GM12878 (cell line): ENCODE results near the gene DAZAP1. TPM values are rescaled to one million over a fixed set of nuclear protein-coding genes. Genes with fewer than 3 reads are reported as not detected.

Experiments used
- ATAC-seq: fragments of 200-7000 bp; cut with Tn5 transposase; 3 replicates; pipeline ENCODE4 v1.9.1; 2020; ENCODE audit warnings: mild to moderate bottlenecking, moderate library complexity
- BruUV-seq: library from RNA; stranded (reverse); fragments of 400-500 nt; replicated peaks from 2 replicates; lab custom pipeline; 2021; lab: Mats Ljungman, UMichigan
- CTCF ChIA-PET: fragments of 300-600 bp; sonication (Branson Sonifier 250); formaldehyde crosslinking; extraction: SDS; loops from one replicate; lab custom pipeline; 2021; ENCODE audit warnings: inconsistent platforms; lab: Yijun Ruan, JAX
- POLR2A ChIA-PET: fragments of 350-600 bp; formaldehyde crosslinking; extraction: SDS; loops from one replicate; lab custom pipeline; 2021; ENCODE audit warnings: inconsistent platforms; lab: Charles Lee
- RAD21 ChIA-PET: fragments of 300-600 bp; sonication (Branson Sonifier 250); formaldehyde crosslinking; loops from one replicate; lab custom pipeline; 2023; ENCODE audit warnings: antibody characterized with exemption; ENCODE audit not compliant: unreplicated experiment; lab: Charles Lee
- SMC1A ChIA-PET: fragments of 300-600 bp; sonication (Branson Sonifier 250); formaldehyde crosslinking; loops from one replicate; lab custom pipeline; 2023; ENCODE audit not compliant: unreplicated experiment, uncharacterized antibody; lab: Charles Lee
- DNase-seq: peaks from one replicate; pipeline ENCODE4 v3.0.0-alpha.2; 2011; ENCODE audit warnings: low read depth, low spot score
- FAIRE-seq: peaks from 3 replicates; lab custom pipeline; 2011; peaks lifted over from hg19 to GRCh38; lab: Jason Lieb, UNC
- H2AFZ ChIP-seq: 2 replicates; pipeline ENCODE4 v1.6.0; 2011; ENCODE audit warnings: low read depth, low read length, control low read depth; ENCODE audit not compliant: control insufficient read depth
- H3K27ac ChIP-seq: 2 replicates; pipeline ENCODE4 v1.5.1; 2011; ENCODE audit warnings: control low read depth; ENCODE audit not compliant: control insufficient read depth, insufficient read depth
- H3K27me3 ChIP-seq, 2 experiments: replicated peaks in 1 of 2; 2 replicates each; pipeline versions ENCODE4 v1.6.0 to v1.6.1; 2011; ENCODE audit warnings: low read length in 1 of 2; ENCODE audit not compliant: control insufficient read depth in 2 of 2, insufficient read depth in 2 of 2
- H3K36me3 ChIP-seq, 2 experiments: 2 replicates each; pipeline ENCODE4 v1.5.1; 2011; ENCODE audit warnings: low read length in 1 of 2; ENCODE audit not compliant: control insufficient read depth in 2 of 2, insufficient read depth in 2 of 2
- H3K4me1 ChIP-seq: 2 replicates; pipeline ENCODE4 v1.6.1; 2011; ENCODE audit warnings: mild to moderate bottlenecking, low read length, moderate library complexity, mixed read lengths; ENCODE audit not compliant: control insufficient read depth, insufficient read depth
- H3K4me2 ChIP-seq: 2 replicates; pipeline ENCODE4 v1.6.0; 2011; ENCODE audit warnings: control low read depth; ENCODE audit not compliant: control insufficient read depth, insufficient read depth
- H3K4me3 ChIP-seq: fragments of 200-600 bp; sonication (generic); 2 replicates; pipeline ENCODE4 v1.5.1; 2016
- H3K79me2 ChIP-seq: 2 replicates; pipeline ENCODE4 v1.6.0; 2011; ENCODE audit warnings: low read length; ENCODE audit not compliant: control insufficient read depth, insufficient read depth
- H3K9ac ChIP-seq: 2 replicates; pipeline ENCODE4 v1.8.0; 2011; ENCODE audit warnings: low read length, control low read depth, mixed read lengths; ENCODE audit not compliant: control insufficient read depth, insufficient read depth
- H3K9me3 ChIP-seq: replicated peaks from 3 replicates; pipeline ENCODE4 v1.5.1; 2011; ENCODE audit warnings: mild to moderate bottlenecking, low read length; ENCODE audit not compliant: control insufficient read depth, insufficient read depth
- H4K20me1 ChIP-seq: 2 replicates; pipeline ENCODE4 v1.6.0; 2011; ENCODE audit not compliant: control insufficient read depth, insufficient read depth
- CHD1 ChIP-seq: IDR thresholded peaks from 2 replicates; pipeline ENCODE4 v1.6.1; 2012; ENCODE audit warnings: low read depth, low read length, improper control_type of control experiment
- GABPA ChIP-seq: IDR thresholded peaks from 2 replicates; pipeline ENCODE4 v1.6.1; 2014; ENCODE audit warnings: antibody characterized with exemption, low read depth, mild to moderate bottlenecking, inconsistent platforms
- JUND ChIP-seq: IDR thresholded peaks from 2 replicates; pipeline ENCODE4 v1.6.1; 2012; ENCODE audit warnings: low read depth, mild to moderate bottlenecking, low read length, improper control_type of control experiment, moderate library complexity
- NFXL1 ChIP-seq: fragments of 450-650 bp; IDR thresholded peaks from 2 replicates; pipeline ENCODE4 v1.6.1; 2017; ENCODE audit warnings: antibody characterized with exemption, mild to moderate bottlenecking, borderline replicate concordance
- NFYB ChIP-seq: IDR thresholded peaks from 2 replicates; pipeline ENCODE4 v1.6.1; 2011; ENCODE audit warnings: low read depth, mild to moderate bottlenecking, low read length, improper control_type of control experiment, moderate library complexity; ENCODE audit not compliant: insufficient read depth
- PAX5 ChIP-seq: IDR thresholded peaks from 2 replicates; pipeline ENCODE4 v1.6.1; 2011; ENCODE audit warnings: low read depth, low read length, borderline replicate concordance
- RAD21 ChIP-seq: IDR thresholded peaks from 2 replicates; pipeline ENCODE4 v1.6.1; 2011; ENCODE audit warnings: mild to moderate bottlenecking, low read depth, low read length, moderate library complexity; ENCODE audit not compliant: insufficient read depth
- RAD51 ChIP-seq: fragments of 450-650 bp; IDR thresholded peaks from 2 replicates; pipeline ENCODE4 v1.6.1; 2016; ENCODE audit warnings: moderate library complexity, mild to moderate bottlenecking, inconsistent platforms
- ZNF384 ChIP-seq: IDR thresholded peaks from 2 replicates; pipeline ENCODE4 v1.6.1; 2012; ENCODE audit warnings: low read depth, mild to moderate bottlenecking, low read length, improper control_type of control experiment, borderline replicate concordance
- WGBS: methylation state at CpG from one replicate; pipeline ENCODE4 v1.1.6; 2016; ENCODE audit warnings: low lambda C conversion rate; ENCODE audit not compliant: insufficient replicate concordance, insufficient coverage; ENCODE audit errors: missing lambda C conversion rate; 5-methylcytosine and 5-hydroxymethylcytosine counted together
- in situ Hi-C: fragments of 300-500 bp; cut with MboI; formaldehyde crosslinking; loops from 9 replicates; pipeline ENCODE4 v1.14.3; 2018; ENCODE audit warnings: mixed read lengths
- intact Hi-C: fragments of 100-400 bp; cut with micrococcal nuclease; formaldehyde crosslinking; loops from one replicate; pipeline ENCODE4 v1.14.2; 2022; ENCODE audit not compliant: unreplicated experiment
- polyA plus RNA-seq, 11 experiments: library from polyadenylated mRNA; depleted of rRNA in 4 of 11; unstranded in 6 of 11; stranded (reverse) in 5 of 11; fragments of >200 nt; fragmentation: Nextera tagmentation in 4 of 11; fragmentation: Illumina TruSeq in 1 of 11; extraction: Ambion mirVana in 4 of 11; extraction: Trizol in 1 of 11; gene quantifications; 1 replicate in 1 of 11; 2 replicates in 10 of 11; pipeline versions ENCODE4 v1.2.1 to v1.2.3, GENCODE V29; 2011 to 2016; ENCODE audit warnings: inconsistent platforms in 2 of 11, missing spikeins in 2 of 11, low read depth in 1 of 11
- total RNA-seq, 4 experiments: library from RNA; depleted of rRNA in 3 of 4; stranded (reverse); fragments of >200 nt in 3 of 4; fragmentation: Illumina TruSeq in 1 of 4; extraction: Trizol in 1 of 4; gene quantifications; 2 replicates each; pipeline versions ENCODE4 v1.2.1 to v1.2.3, GENCODE V29; 2013 to 2021
- TF ChIP-seq, protein P1 (sequence below): fragments of 450-650 bp; formaldehyde crosslinking; IDR thresholded peaks from 2 replicates; pipeline ENCODE4 v1.4.0; 2020; ENCODE audit warnings: mild to moderate bottlenecking, moderate library complexity
- TF ChIP-seq, protein P2 (sequence below): fragments of 450-650 bp; IDR thresholded peaks from 2 replicates; pipeline ENCODE4 v1.6.1; 2014; ENCODE audit warnings: mild to moderate bottlenecking
- TF ChIP-seq, protein P3 (sequence below): fragments of 150-350 bp; IDR thresholded peaks from 2 replicates; pipeline ENCODE4 v1.6.1; 2014; ENCODE audit warnings: mild to moderate bottlenecking, low read depth, low read length
- TF ChIP-seq, protein P4 (sequence below): IDR thresholded peaks from 2 replicates; pipeline ENCODE4 v1.6.1; 2012; ENCODE audit warnings: mild to moderate bottlenecking, low read depth, low read length

The DAZAP1 gene
- total and polyA plus RNA-seq, 10 of the 15 experiments (the other 5 are each of a cell fraction or from before 2014, with no cell fraction given): 9.9 to 240 (median 92.3) TPM

- no TSS peak for BruUV-seq
- no peak for ATAC-seq
- in situ Hi-C loops (loop anchor here (5.0 kb wide), 2 partner anchors 56 to 96 kb away; partner anchors contain the start of gene FAM174C), intact Hi-C loops (no loop called here)
- Histone ChIP-seq H4K20me1 (no peaks in the 10 kb centered on the region), H2AFZ (no peak overlapping the region), H3K27me3 (no peaks in the 10 kb centered on the region), H3K4me1 (no peaks in the 10 kb centered on the region), H3K9ac (no peak overlapping the region), H3K9me3 (no peaks in the 10 kb centered on the region), H3K27ac (no peak overlapping the region), H3K4me3 (no peak overlapping the region), H3K4me2 (no peak overlapping the region), H3K36me3 (peaks cover 4 to 8% of the 10 kb centered on the region in 2 experiments; a peak in 2 of 4 replicates), H3K79me2 (no peaks in the 10 kb centered on the region)
- ChIA-PET POLR2A (interaction anchor here (0.6 kb wide), 2 partner anchors 16 to 129 kb away, joined by 4 read pairs; no protein-coding TSS in a partner anchor), CTCF (interaction anchor here (0.6 to 5.0 kb wide), 5 partner anchors 10 to 259 kb away, joined by 3 to 42 read pairs (median 23); partner anchors contain the start of gene NDUFS7), RAD21 (interaction anchor here (1.7 to 2.3 kb wide), 4 partner anchors 59 to 129 kb away, joined by 4 to 23 read pairs (median 14); partner anchors contain the start of gene FAM174C), SMC1A (interaction anchor here (1.6 to 2.1 kb wide), 3 partner anchors 57 to 129 kb away, joined by 4 to 12 read pairs (median 7); no protein-coding TSS in a partner anchor)
- no peak for DNase-seq
- FAIRE-seq: no peak
- 92% methylated on average over 20 of the region's 20 CpGs for WGBS
- TF ChIP-seq, protein P1, sequence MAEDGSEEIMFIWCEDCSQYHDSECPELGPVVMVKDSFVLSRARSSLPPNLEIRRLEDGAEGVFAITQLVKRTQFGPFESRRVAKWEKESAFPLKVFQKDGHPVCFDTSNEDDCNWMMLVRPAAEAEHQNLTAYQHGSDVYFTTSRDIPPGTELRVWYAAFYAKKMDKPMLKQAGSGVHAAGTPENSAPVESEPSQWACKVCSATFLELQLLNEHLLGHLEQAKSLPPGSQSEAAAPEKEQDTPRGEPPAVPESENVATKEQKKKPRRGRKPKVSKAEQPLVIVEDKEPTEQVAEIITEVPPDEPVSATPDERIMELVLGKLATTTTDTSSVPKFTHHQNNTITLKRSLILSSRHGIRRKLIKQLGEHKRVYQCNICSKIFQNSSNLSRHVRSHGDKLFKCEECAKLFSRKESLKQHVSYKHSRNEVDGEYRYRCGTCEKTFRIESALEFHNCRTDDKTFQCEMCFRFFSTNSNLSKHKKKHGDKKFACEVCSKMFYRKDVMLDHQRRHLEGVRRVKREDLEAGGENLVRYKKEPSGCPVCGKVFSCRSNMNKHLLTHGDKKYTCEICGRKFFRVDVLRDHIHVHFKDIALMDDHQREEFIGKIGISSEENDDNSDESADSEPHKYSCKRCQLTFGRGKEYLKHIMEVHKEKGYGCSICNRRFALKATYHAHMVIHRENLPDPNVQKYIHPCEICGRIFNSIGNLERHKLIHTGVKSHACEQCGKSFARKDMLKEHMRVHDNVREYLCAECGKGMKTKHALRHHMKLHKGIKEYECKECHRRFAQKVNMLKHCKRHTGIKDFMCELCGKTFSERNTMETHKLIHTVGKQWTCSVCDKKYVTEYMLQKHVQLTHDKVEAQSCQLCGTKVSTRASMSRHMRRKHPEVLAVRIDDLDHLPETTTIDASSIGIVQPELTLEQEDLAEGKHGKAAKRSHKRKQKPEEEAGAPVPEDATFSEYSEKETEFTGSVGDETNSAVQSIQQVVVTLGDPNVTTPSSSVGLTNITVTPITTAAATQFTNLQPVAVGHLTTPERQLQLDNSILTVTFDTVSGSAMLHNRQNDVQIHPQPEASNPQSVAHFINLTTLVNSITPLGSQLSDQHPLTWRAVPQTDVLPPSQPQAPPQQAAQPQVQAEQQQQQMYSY (CRISPR knock-in tag): no peak
- TF ChIP-seq, protein P2, sequence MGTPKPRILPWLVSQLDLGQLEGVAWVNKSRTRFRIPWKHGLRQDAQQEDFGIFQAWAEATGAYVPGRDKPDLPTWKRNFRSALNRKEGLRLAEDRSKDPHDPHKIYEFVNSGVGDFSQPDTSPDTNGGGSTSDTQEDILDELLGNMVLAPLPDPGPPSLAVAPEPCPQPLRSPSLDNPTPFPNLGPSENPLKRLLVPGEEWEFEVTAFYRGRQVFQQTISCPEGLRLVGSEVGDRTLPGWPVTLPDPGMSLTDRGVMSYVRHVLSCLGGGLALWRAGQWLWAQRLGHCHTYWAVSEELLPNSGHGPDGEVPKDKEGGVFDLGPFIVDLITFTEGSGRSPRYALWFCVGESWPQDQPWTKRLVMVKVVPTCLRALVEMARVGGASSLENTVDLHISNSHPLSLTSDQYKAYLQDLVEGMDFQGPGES: no peak
- no peak for TF ChIP-seq RAD51
- TF ChIP-seq, protein P3, sequence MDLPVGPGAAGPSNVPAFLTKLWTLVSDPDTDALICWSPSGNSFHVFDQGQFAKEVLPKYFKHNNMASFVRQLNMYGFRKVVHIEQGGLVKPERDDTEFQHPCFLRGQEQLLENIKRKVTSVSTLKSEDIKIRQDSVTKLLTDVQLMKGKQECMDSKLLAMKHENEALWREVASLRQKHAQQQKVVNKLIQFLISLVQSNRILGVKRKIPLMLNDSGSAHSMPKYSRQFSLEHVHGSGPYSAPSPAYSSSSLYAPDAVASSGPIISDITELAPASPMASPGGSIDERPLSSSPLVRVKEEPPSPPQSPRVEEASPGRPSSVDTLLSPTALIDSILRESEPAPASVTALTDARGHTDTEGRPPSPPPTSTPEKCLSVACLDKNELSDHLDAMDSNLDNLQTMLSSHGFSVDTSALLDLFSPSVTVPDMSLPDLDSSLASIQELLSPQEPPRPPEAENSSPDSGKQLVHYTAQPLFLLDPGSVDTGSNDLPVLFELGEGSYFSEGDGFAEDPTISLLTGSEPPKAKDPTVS: no peak
- TF ChIP-seq NFXL1: no peak
- TF ChIP-seq JUND: no peak
- no peak for TF ChIP-seq CHD1
- no peak for TF ChIP-seq ZNF384
- TF ChIP-seq, protein P4, sequence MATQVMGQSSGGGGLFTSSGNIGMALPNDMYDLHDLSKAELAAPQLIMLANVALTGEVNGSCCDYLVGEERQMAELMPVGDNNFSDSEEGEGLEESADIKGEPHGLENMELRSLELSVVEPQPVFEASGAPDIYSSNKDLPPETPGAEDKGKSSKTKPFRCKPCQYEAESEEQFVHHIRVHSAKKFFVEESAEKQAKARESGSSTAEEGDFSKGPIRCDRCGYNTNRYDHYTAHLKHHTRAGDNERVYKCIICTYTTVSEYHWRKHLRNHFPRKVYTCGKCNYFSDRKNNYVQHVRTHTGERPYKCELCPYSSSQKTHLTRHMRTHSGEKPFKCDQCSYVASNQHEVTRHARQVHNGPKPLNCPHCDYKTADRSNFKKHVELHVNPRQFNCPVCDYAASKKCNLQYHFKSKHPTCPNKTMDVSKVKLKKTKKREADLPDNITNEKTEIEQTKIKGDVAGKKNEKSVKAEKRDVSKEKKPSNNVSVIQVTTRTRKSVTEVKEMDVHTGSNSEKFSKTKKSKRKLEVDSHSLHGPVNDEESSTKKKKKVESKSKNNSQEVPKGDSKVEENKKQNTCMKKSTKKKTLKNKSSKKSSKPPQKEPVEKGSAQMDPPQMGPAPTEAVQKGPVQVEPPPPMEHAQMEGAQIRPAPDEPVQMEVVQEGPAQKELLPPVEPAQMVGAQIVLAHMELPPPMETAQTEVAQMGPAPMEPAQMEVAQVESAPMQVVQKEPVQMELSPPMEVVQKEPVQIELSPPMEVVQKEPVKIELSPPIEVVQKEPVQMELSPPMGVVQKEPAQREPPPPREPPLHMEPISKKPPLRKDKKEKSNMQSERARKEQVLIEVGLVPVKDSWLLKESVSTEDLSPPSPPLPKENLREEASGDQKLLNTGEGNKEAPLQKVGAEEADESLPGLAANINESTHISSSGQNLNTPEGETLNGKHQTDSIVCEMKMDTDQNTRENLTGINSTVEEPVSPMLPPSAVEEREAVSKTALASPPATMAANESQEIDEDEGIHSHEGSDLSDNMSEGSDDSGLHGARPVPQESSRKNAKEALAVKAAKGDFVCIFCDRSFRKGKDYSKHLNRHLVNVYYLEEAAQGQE: no peak
- no peak for TF ChIP-seq NFYB
- no peak for TF ChIP-seq RAD21
- no peak for TF ChIP-seq PAX5
- no peak for TF ChIP-seq GABPA
Observed at GRCh38 chr19:1373042-1373533, 34.3 kb upstream of the DAZAP1 start.
